ENCODE measurements around the gene FRMD5.
"Not testable (repeated sequence)": the region's sequence is repeated elsewhere in the genome, so short reads cannot be mapped to it uniquely, and the experiment has no call there.

FRMD5 gene

DNA sequence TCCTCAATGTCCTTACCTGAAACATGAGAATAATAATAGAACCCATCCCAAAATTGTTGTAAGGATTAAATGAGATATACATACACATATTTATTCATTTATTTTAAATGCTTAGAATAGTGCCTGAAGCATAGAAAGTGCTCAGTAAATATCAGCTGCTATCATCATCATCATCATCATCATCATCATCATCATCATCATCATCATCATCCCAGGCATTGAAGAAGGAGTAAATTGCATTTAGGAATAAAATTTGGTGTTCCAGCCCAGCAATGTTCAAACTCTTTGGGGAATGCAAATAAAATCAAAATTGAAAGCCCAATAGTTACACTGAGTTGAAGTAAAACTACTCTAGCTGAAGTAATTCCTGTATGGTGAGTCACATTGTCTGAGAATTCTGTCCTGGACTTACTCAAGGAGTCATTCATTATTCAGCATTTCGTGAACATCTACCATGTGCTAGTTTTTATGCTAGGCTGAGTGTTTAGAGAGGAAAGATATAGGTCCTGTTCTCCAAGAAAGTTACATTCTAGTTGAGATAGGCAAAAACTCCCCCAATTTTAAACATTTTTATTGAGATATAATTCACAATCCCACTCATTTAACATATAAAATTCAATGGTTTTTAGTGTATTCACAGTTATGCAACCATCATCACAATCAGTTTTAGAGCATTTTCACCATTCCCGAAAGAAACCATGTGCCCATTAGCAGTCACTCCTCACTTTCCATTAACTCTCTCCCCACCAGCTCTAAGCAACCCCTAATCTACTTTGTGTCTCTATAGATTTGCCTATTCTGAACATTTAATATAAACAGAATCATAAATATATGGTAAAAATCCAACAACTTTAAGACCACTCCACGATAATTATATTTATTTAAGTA lies 107.2 kb downstream of the FRMD5 start:
- no peak for DNase-seq

DNA sequence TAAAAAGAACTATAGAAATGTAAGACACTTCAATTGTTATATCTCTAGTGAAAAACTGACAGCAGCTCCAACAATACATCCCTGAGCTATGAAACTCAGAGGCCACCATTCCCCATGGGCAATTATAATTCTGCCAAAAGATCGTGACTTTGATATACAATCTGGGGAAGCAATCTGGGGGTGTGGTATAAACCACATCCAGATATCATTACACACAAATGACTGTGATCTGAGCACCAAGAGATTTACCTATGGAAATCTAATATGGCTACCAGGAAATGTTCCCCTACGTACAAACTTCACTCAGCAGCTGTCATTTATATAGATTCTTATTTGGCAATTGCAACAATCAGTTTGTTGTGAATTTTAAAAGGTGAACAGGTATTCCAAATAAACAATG lies 110.3 kb downstream of the FRMD5 start:
- DNase-seq, result no peak

DNA sequence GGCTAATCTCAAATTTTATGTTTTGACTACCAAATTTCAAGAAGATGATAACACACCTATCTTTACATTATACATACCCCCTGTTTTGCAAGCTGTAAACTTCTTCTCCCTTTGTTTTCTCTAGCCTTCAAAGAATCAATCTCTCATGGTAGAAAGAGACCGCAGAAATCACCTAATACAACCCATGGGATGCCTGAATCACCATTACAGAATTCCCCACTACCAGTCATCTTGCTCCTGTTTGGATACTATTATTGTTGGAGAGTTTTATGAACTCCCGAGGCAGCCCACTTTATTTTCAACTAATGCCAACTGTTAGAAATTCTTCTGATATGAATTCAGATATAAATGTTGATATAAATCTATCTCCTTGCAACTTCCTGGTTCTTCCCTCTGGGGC lies 110.9 kb downstream of the FRMD5 start:
- no peak for DNase-seq

DNA sequence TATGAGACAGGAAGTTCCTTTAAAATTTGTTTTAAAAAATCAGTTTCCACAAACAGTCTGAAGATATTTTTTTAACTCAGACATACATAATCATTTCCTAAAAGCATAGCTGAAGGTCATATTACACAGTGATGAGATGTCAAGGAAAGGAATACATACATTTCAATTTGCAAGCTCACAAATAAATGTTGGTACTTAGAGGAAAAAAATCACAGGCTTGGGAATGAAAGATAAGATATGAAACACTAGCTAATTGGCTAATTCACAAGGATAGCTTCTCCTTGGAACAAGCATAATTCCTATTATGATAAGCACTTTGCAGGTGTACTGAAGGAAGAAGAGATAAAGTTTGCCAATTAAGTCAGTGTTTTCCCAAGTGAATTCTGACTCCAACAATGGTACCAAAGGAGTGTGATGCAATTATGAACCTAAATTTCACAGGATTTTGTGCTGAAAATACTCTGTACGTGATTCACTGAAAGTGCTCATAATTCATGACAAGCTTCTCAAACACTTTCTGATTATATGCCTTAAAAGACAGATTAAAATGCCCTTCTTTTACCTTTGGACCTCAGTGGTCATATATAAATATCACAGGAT lies 112.4 kb downstream of the FRMD5 start:
- peak in 1 of 3 experiments; percentile 14 for DNase-seq

DNA sequence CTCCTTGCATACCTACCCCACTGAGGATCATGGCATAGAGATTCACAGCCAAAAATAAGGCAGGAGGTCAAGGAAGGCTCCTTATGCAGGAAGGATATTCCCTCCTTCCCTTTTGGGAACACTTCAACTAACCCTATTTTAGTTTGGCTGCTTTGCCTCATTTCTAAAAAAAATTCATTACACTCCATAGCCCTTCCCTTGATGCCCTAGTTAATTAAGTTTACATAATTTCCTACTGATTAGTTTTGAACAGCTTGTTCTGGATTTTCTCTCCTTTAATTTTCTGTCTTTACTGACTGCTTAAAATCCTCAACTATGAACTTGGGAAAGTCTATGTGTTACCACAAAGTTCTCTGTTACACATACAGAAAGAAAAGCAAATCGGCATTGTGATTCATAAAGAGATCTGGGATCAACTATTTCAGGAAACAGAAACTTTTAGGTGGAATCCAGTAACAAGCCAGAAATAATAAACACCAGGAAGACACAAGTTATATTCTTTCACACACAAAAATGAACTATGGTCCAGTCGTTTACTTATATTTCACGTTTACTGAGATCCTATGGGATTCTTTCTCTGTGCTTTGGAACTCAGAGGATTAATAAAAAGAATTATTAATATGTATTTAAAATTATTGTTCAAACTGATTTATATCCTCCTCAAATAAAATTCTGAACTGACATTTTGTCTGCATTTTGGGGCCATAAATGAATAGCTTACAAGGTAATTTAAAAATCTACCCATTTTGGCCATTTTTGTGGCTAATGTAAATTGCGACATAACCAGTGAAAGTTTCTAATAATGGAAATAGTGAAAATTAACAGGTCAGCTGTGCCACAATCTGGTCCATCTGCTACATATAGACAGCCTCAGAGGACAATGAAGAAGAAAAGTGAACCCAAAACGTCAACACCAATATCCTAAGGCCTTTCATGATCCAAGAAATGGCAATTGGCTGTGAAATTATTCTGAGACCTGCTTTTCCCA lies 113.8 kb downstream of the FRMD5 start:
- no peak for DNase-seq

DNA sequence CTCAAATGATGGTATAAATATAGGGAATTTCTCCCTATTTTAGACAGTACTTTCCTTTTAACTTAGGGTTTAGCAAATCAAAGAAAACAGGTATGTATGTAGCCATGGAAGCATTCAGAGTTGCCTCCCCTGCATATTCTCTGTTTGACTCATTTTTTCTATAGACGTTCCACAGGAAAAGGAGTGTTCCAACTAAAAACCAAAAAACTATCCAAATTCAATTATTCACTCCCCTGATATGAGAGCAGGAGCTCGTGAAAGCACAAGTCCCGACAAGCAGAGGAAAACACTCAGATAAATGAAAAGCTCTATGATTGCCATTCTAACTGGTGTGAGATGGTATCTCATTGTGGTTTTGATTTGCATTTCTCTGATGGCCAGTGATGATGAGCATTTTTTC lies 119.5 kb downstream of the FRMD5 start:
- no peak for DNase-seq

DNA sequence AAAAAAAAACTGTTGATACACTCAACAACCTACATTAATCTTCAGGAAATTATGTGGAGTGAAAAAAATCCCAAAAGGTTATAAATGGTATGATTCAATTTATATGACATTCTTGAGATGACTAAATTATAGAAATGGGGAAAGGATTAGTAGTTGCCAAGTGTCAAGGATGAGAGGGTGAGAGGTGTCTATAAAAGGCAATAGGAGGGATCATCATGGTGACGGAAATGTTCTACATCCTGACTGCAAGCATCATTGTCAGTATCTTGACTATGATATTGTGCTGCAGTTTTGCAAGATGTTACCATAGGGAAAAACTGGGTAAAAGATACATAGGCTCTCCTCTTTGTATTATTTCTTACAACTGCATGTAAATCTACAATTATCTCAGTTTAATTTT lies 125.6 kb downstream of the FRMD5 start:
- no peak for DNase-seq

DNA sequence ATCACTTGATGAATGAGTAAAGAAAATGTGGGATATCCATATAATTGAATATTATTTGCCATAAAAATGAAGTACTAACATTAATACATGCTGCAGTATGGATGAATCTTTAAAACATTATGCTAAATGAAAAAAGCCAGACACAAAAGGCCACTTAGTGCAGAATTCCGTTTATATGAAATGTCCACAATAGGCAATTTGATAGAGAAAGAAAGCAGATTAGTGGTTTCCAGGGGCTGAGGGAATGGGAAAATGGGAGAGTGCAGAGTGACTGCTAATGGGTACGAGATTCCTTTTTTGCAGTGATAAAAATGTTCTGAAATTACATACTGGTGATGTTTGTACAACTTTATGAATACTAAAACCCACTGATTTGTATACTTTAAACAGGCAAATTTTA lies 126.7 kb downstream of the FRMD5 start:
- no peak for DNase-seq

DNA sequence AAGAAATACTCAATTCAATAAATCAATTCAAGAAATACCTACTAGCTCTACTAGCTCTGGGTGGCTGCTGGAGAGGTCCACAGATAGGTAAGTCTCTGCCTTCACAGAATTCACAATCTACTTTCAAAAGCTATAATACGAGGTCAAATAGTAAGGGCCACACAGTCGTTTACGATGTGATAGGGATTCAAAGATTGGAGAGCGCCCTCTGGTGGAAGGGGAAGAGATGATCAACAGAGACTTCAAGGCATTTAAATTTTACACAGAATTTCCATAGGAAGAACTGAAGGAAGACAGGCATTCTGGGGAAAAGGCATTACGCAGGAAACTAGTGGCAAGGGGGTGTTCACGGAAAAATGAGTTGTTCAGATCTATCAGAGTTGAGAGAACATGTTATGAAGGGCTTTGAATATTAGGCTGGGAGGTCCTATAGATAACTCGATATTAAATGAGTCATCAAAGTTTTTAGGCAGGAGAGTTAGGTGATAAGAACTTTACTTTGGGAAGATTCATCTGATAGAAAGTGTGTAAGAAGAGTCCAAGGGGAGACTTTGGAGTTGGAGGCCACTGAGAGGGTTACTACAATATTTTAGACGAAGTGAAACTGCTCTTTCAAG lies 128.8 kb downstream of the FRMD5 start:
- DNase-seq, result peak; percentile 30 to 81 (median 71)

DNA sequence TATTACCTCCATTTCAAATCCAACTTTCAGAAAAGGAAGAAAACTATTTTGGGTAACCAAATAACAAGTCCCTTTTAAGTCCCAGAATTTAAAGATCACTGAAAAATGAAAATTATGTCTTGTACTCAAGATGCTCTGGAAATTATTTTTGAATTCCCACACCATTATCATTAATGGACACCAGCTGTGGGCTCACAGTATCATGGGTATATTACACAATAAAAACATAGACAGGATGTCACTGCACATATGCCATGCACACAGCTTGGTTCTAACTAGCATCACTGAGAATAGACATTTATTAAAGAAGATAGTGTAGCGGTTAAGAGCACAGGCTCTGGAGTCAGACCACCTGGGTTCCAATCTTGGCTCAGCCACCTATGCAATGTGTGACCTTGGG lies 130.4 kb downstream of the FRMD5 start:
- DNase-seq, result no peak

DNA sequence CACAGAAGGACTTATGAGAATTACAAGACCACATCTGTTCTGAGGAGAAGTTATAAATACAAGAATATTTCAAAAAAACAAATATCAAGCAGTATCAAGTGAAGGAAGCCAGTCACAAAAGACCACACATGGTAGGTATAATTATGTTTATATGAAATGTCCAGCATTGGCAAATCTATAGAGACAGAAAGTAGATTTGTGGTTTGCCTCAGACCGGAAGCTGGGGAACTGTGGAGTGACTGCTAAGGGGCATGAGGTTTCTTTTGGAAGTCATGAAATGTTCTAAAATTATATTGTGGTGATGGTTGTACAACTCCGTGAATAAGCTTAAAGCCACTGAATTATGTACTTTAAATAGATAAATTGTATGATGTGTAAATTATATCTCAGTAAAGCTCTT lies 136.9 kb downstream of the FRMD5 start:
- no peak for DNase-seq

DNA sequence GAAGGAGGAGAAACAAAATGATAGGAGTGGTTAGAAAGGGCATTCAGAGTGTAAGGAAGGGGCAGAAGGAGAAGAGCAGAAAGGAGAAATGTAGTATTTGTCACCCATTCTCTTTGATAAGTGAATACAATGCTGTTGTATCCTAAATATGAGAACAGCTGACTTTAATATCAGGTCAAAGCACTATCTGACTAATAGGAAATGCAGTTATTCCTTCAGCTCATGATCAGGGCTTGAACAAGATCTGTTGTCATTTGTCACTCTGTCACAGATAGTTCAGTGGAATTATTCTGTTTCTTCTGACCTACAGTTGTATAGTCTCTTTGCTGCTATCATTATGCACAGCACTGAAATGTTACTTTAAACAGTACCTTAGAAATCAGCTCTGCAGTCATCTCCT lies 149.4 kb downstream of the FRMD5 start:
- DNase-seq, result no peak

DNA sequence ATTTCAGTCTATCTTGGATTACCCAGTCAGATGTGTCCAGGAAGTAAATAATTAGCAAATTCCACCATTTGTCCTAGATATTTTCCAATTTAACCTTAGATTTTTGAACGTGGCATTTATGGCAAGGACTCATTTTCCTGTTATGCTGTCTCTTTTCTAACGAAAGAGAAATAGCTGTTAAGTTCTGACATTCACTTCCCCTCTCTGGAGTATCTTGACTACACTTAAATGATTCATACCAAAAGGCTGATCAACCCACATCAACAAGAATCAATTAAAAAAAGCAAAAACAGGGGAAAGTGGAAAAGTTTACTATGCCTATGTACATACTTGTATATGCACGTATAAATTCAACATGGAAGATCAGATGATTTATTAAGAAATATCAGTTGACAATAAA lies 149.9 kb downstream of the FRMD5 start:
- DNase-seq, result no peak

DNA sequence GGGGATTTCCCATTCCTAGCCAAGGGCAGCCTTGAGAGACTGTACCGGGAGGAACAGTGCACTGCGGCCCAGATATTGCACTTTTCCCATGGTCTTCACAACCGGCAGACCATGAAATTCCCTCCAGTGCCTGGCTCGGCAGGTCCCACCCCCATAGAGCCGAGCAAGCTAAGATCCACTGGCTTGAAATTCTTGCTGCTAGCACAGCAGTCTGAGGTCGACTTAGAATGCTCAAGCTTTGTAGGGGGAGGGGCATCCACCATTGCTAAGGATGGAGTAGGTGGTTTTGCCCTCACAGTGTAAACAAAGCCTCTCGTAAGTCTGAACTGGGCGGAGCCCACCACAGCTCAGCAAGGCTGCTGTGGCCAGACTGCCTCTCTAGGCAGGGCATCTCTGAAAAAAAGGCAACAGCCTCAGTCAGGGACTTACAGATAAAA lies 156.3 kb downstream of the FRMD5 start:
- peak in 2 of 3 experiments; percentile 1 to 62 for DNase-seq

DNA sequence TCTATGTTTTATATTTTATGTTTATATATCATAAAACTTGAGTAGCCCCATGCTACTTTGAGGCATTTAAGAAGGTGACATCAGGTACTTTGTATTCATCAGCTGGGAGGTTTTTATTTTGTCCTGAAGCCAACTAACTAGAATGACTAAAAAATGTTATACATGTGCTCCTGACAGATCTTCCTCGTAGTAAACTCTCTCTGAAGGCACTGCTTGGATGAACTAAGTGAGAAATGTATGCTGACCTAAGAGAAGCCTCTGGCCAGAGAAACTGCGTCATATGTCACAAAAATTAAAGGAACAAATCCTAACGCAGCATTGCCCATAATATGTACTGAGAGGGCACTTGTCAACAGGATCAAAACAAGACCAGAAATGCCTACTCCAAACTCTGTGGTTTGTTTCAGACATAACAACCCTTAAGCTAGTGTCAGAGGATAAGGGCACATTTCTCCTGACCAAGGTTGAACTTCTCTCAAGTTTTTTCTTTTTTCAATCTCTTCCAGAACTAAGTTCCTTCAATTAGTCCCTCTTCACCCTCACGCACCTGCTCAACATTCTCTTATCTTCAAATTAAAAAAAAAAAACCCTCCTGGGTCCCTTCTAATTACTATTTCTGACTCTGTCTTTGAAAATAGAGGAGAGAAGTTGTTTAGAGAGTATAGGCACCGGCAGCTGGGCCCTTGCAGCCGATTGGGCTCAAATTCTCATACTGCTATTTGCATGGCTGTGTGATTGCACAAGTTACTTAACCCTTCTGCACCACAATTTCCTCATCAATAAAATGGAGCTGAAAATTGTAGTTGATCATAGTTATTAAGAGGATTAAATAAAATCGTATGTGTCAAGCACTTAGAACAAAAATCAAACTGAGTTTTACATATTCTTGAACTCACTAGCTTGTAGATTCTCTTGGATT lies 159.0 kb downstream of the FRMD5 start:
- DNase-seq, result no peak

DNA sequence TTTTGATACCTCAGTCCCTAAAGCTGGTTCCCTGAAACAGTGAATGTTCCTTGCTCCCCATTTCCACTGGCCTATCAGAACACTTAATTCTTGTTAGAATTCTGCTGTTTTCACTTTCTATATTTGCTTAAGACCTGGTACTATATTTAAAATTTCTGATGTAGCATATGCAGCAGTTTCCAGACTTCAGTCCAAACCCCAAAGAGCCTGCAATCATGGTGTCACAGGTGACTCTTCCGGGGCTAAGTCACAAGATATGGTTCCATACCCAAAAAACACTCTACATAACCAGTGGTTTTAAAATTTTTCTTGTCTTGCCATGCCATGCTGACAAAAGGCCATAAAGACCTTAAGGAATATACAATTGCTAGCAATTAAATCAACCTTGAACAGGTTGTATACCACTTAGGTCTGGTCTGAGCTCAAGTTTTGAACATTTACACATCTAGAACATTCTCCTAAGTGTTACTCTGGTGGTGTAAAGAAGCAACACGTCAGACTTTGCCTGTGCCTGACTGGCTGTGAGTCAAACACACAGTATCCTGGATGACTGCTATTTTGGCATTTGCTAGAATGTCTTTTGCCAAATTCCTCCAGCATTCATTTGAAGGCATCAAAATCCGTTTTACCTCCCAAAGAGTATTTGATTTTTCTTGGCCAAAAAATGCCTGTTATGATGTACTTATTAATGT lies 160.0 kb downstream of the FRMD5 start:
- DNase-seq, result no peak

DNA sequence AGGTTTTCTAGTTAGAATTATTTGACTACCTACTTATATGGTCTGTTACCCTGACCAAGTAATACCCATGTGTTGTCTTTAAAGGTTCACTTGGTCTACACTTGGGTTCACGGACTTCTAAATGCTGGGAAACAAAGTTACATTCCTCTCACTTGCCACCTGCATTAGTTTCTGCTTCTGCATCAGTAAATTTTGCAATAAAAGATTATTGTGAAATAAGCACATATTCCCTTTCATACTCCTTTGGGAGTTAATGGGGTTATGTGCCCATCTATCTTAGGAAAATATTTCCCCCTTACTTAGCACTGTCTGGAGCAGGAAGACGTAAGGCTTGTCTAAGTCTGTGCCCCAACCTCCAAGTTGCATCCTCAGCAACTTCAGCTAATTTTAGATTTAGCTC lies 160.7 kb downstream of the FRMD5 start:
- no peak for DNase-seq

DNA sequence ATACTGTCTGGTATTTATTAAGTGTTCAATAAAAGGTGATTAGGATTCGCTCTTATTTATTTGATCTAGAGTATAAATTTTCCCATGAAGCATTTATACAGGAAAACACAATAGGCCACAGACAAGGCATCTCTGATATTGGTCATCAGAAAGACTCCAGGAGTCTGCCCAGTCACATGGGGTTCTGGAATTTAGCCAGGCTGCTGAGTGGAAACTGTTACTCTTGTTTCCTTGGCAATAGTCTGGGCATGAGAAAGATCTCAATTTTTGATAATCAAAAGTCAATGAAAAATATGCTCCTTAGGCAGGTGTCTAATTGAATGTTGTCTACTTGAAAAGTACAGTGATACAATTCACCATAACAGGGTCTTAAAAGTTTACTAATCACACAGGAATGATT lies 161.2 kb downstream of the FRMD5 start:
- no peak for DNase-seq

DNA sequence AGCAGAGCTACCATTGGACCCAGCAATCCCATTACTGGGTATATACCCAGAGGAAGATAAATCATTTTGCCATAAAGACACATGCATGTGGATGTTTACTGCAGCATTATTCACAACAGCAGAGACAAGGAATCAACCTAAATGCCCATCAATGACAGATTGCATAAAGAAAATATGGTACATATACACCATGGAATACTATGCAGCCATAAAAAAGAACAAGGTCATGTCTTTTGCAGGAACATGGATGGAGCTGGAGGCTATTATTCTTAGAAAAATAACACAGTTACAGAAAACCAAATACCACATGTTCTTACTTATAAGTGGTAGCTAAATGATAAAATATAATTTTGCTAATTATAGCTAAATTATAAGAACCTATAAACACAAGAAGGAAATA lies 162.3 kb downstream of the FRMD5 start:
- not testable (repeated sequence) for DNase-seq

DNA sequence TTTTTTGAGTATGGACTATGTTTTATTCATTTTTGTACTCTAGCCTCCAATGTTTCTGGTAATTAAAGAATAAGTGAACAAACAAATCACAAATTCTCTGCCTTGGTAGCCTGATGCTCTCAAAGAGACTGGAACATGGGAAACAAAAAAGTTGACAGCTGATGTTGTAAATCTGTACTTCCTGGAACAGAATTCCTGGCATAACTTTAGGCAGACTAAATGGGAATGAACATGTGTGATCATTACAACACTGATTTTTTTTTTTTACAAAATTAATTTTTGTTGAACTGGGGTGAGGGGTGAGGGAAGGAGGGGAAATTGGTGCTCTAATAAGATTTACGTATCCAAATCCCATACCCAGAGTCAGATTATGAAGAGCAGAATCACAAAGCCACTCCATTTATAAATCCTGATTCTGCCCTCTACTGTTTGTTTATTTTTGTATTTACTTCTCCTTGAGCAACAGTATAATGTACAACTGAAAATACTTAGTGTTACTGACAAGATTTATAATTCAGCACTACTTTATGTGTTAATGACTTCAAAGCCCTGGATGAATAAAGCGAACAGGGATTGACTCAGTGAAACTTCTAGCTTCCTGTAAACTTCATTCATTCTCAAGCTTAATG lies 165.0 kb downstream of the FRMD5 start:
- DNase-seq, result no peak

DNA sequence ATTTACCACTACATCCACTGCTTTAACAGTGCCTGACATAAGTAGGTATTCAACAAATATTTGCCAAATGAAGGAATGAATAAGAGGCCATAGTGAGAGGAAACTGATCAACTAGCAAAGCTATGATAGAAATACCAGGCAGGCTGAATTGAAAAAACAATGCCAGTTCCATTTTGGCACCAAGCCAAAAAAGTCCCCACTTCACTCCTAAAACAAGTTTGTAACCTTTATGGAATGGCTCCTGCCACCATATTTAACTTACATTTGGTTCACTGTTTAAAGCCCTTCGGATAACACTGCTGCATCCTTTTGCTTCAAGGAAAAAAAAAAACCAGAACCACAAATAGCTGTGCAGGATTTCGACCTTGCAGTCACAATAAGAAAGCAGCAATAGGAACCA lies 166.1 kb downstream of the FRMD5 start:
- DNase-seq, result peak in 1 of 3 experiments; percentile 19
